ENCODE results near the gene ADGRD2.

DNA sequence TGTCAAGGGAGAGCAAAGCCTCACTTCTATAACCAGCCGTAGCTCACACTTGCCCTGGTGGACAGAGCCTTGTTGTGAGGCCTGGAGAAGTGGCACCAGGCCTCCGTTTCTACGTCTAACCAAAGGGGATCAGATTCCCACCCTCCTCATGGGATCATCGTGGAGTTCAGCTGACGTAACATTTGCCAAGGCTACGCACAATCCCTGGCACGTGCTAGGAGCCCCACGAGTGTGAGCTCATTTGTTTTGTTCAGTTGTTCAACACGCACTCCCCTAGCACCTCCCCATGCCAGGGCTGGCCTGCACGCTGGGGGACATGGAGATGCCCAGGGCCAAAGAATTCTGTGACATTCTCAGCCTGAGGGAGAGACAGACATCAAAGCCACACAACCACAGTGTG, 23.1 kb downstream of the ADGRD2 start:
- TF ChIP-seq FOXA1 (IDR thresholded peaks at IDR 0.05) (no peak), SP1 (IDR thresholded peaks at IDR 0.05) (no peak), BHLHE40 (IDR thresholded peaks at IDR 0.05; ENCODE audit: borderline replicate concordance) (no peak), FOXK2 (IDR thresholded peaks at IDR 0.05) (no peak), TARDBP (IDR thresholded peaks at IDR 0.05) (no peak), ELF4 (IDR thresholded peaks at IDR 0.05) (no peak), CTBP1 (IDR thresholded peaks at IDR 0.05; ENCODE audit: borderline replicate concordance) (no peak), SUZ12 (IDR thresholded peaks at IDR 0.05) (no peak), FOXM1 (IDR thresholded peaks at IDR 0.05; ENCODE audit: borderline replicate concordance) (no peak), ARNT (IDR thresholded peaks at IDR 0.05) (no peak), HDGF (IDR thresholded peaks at IDR 0.05; ENCODE audit: borderline replicate concordance) (no peak), NFRKB (IDR thresholded peaks at IDR 0.05) (no peak), PKNOX1 (IDR thresholded peaks at IDR 0.05) (no peak)
